ENCODE measurements around the gene TUB. TPM values are rescaled to one million over a fixed set of nuclear protein-coding genes. Genes with fewer than 3 reads are reported as not detected.

TUB gene
- total and polyA plus RNA-seq, 2 of the 8 experiments (the other 6 are each of a cell fraction or from before 2014, with no cell fraction given) = 15.3 to 31.3 TPM

DNA sequence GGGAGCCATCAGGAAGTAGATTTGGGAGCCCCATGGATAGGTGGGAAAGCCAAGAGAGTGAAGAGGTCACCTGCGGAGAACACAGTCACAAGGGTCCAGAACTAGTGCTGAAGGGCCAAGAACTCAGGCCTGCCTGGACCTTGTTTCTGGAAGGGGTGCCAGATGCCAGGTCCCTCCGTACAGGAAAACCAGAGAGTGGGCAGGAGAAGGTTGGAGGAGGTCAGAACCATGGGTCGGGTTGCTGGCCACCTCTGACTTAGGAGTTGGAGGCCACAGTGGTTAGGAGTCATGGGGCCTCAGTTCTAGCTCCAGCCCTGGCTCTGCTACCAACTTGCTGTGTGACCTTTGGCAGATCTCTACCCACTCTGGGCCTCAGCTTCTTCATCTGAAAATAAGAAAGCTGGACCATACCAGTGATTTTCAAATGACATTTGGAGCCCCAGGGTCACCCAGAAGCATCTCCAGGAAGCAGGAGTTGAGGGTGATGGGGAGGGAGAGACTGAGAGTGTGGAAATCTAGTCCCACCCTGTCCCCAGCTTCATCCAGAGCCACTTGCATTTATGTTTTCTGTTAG lies 20.8 kb upstream of the TUB start:
- Histone ChIP-seq H3K27me3 (replicated peaks in 1 of 4; ENCODE audit: control insufficient read depth in 3 of 4, extremely low read depth in 1 of 4, insufficient read depth in 3 of 4, low read length in 3 of 4) (no peaks in the 10 kb centered on the region), H3K23ac (ENCODE audit: insufficient read length) (no peak overlapping the region), H3K79me2 (ENCODE audit: control insufficient read depth in 1 of 2, insufficient read depth in 2 of 2, low read length in 2 of 2) (no peaks in the 10 kb centered on the region), H4K5ac (ENCODE audit: insufficient read length, low read depth, low read length) (no peak overlapping the region), H3K4me2 (ENCODE audit: insufficient read depth in 1 of 2, low read depth in 2 of 2, low read length in 2 of 2) (no peak overlapping the region), H3K79me1 (ENCODE audit: low read depth, low read length) (no peaks in the 10 kb centered on the region), H3K4me3 (ENCODE audit: extremely low read depth in 1 of 4, insufficient read depth in 2 of 4, low read depth in 3 of 4, low read length in 4 of 4) (no peak overlapping the region), H4K20me1 (replicated peaks in 1 of 2; ENCODE audit: control insufficient read depth in 1 of 2, insufficient read depth in 2 of 2, low read length in 2 of 2) (no peaks in the 10 kb centered on the region), H2BK12ac (ENCODE audit: low read depth, low read length) (no peak overlapping the region), H3K36me3 (ENCODE audit: control insufficient read depth in 2 of 4, insufficient read depth in 4 of 4, low read length in 3 of 4) (no peaks in the 10 kb centered on the region), H4K91ac (replicated peaks; ENCODE audit: insufficient read length, low read length) (no peak overlapping the region), H3K9me3 (ENCODE audit: insufficient read depth in 2 of 2, low read depth in 1 of 2, low read length in 1 of 2) (no peaks in the 10 kb centered on the region), H2AK5ac (ENCODE audit: low read depth, low read length) (no peak overlapping the region), H3K9ac (replicated peaks in 1 of 4; ENCODE audit: extremely low read depth in 1 of 4, low read depth in 3 of 4, low read length in 3 of 4) (no peak overlapping the region), H2BK20ac (ENCODE audit: low read length) (no peak overlapping the region), H3K4me1 (replicated peaks in 1 of 4; ENCODE audit: control insufficient read depth in 3 of 4, insufficient read depth in 4 of 4, low read length in 3 of 4) (peaks cover 0 to 5% (median 0%) of the 10 kb centered on the region in 4 experiments; a peak in 2 of 7 replicates), H2BK120ac (replicated peaks; ENCODE audit: low read depth, low read length) (no peak overlapping the region), H3K4ac (replicated peaks; ENCODE audit: insufficient read length, low read depth, low read length) (no peak overlapping the region), H3K18ac (ENCODE audit: extremely low read depth, low read length) (no peak overlapping the region; the same call in 1 of the 2 replicates), H3K14ac (ENCODE audit: insufficient read length) (no peak overlapping the region), H2BK5ac (ENCODE audit: low read depth, low read length) (no peak overlapping the region), H4K8ac (ENCODE audit: extremely low read depth, insufficient read depth, low read length) (no peak overlapping the region; the same call in 1 of the 2 replicates), H2BK15ac (ENCODE audit: low read length) (no peak overlapping the region), H3K27ac (ENCODE audit: low read depth, low read length) (no peak overlapping the region), H3K23me2 (ENCODE audit: low read depth, low read length) (no peaks in the 10 kb centered on the region), H2AFZ (ENCODE audit: low read length) (peak overlapping the region; percentile 3; the same call in 1 of the 2 replicates), H3K56ac (replicated peaks; ENCODE audit: insufficient read length, low read depth, low read length) (no peak overlapping the region)
- CTCF ChIA-PET (ENCODE audit: partially characterized antibody) = interaction anchor here (0.8 to 5.7 kb wide), 7 partner anchors 9 to 39 kb away, joined by 3 to 74 read pairs (median 26); no protein-coding TSS in a partner anchor
- FAIRE-seq = no peak
- DNase-seq (ENCODE audit: low read depth in 1 of 2, low spot score in 2 of 2) = peak in 1 of 2 experiments; percentile 36
- WGBS, 2 experiments (ENCODE audit: extremely low coverage in 1 of 2, insufficient coverage in 1 of 2, insufficient read length in 1 of 2, insufficient replicate concordance in 2 of 2, low coverage in 1 of 2, low lambda C conversion rate in 2 of 2, missing lambda C conversion rate in 1 of 2) = 91% methylated on average over 3 of the region's 3 CpGs; no CpG with 5 or more reads in 1 of the 2 experiments
- no peak for TF ChIP-seq JUN (IDR thresholded peaks at IDR 0.05; ENCODE audit: low read depth, low read length)
- no peak for TF ChIP-seq TAF7 (optimal IDR thresholded peaks at IDR 0.05; ENCODE audit: borderline replicate concordance, low read depth, low read length)
- TF ChIP-seq SUZ12 (IDR thresholded peaks at IDR 0.05; ENCODE audit: low read length) = no peak
- TF ChIP-seq GTF2F1 (IDR thresholded peaks at IDR 0.05; ENCODE audit: borderline replicate concordance, low read depth, low read length) = no peak
- no peak for TF ChIP-seq CTBP2 (IDR thresholded peaks at IDR 0.05; ENCODE audit: borderline replicate concordance, insufficient read depth, insufficient read length, low read length)
- no peak for TF ChIP-seq CBX5 (IDR thresholded peaks at IDR 0.05; ENCODE audit: low read depth, low read length)
- no peak for TF ChIP-seq MAFK (IDR thresholded peaks at IDR 0.05; ENCODE audit: low read depth, low read length)
- TF ChIP-seq SIRT6 (IDR thresholded peaks at IDR 0.05; ENCODE audit: low read length) = no peak
- POLR2A ChIA-PET (ENCODE audit: partially characterized antibody) = interaction anchor here (0.9 kb wide), 1 partner anchor 9 kb away, joined by 3 read pairs; no protein-coding TSS in a partner anchor
